ENCODE data around the gene TNFRSF1A.

DNA sequence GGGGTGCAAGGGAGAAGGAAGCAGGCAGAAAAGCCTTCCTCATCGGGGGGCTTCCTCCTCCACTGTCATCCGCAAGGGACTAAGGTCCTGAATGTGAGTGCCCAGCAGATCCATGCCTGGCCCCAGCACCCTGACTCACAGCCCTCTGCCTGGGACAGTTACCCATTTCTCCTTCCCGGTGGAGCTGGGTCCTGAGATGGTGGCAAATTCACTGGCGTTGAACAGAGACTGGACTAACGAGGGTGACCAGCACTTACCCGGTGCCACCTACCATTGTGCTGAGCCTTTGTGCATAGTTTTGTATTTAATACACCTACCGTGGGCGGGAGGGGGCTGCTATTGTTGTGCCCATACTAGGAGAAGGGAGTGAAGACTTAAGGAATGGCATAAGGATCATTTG, 62.2 kb downstream of the TNFRSF1A start:
- TF ChIP-seq, protein P1, sequence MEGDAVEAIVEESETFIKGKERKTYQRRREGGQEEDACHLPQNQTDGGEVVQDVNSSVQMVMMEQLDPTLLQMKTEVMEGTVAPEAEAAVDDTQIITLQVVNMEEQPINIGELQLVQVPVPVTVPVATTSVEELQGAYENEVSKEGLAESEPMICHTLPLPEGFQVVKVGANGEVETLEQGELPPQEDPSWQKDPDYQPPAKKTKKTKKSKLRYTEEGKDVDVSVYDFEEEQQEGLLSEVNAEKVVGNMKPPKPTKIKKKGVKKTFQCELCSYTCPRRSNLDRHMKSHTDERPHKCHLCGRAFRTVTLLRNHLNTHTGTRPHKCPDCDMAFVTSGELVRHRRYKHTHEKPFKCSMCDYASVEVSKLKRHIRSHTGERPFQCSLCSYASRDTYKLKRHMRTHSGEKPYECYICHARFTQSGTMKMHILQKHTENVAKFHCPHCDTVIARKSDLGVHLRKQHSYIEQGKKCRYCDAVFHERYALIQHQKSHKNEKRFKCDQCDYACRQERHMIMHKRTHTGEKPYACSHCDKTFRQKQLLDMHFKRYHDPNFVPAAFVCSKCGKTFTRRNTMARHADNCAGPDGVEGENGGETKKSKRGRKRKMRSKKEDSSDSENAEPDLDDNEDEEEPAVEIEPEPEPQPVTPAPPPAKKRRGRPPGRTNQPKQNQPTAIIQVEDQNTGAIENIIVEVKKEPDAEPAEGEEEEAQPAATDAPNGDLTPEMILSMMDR (IDR thresholded peaks at IDR 0.05): no peak
- TF ChIP-seq POLR2A (IDR thresholded peaks at IDR 0.05): no peak

All from adrenal gland (tissue), 5 donors.